Hepatocyte (in vitro differentiated cells): ENCODE measurements around the gene TNFRSF17. TPM values are rescaled to one million over a fixed set of nuclear protein-coding genes. Genes with fewer than 3 reads are reported as not detected.
A peak's percentile ranks its signal among the peaks of the same experiment; 100 is the strongest.

Source experiments
- DNase-seq: peaks from one replicate; pipeline ENCODE4 v3.0.0-alpha.2; 2016; ENCODE audit warnings: low spot score
- H2AFZ ChIP-seq: fragments of 200-600 bp; sonication (generic); 2 replicates; pipeline ENCODE4 v1.6.0; 2016; ENCODE audit warnings: antibody characterized with exemption, mild to moderate bottlenecking
- H3K27ac ChIP-seq: fragments of 200-600 bp; sonication (generic); 2 replicates; pipeline ENCODE4 v1.5.1; 2016; ENCODE audit warnings: mild to moderate bottlenecking
- H3K27me3 ChIP-seq: fragments of 200-600 bp; sonication (generic); 2 replicates; pipeline ENCODE4 v1.6.1; 2016
- H3K36me3 ChIP-seq: fragments of 200-600 bp; sonication (generic); replicated peaks from 2 replicates; pipeline ENCODE4 v1.5.1; 2016; ENCODE audit warnings: low read depth; ENCODE audit not compliant: insufficient read depth
- H3K4me1 ChIP-seq: fragments of 200-600 bp; sonication (generic); 2 replicates; pipeline ENCODE4 v1.5.1; 2016; ENCODE audit warnings: mild to moderate bottlenecking, moderate library complexity; ENCODE audit not compliant: insufficient read depth
- H3K4me2 ChIP-seq: fragments of 200-600 bp; sonication (generic); 2 replicates; pipeline ENCODE4 v1.6.0; 2016
- H3K4me3 ChIP-seq: fragments of 200-600 bp; sonication (generic); 2 replicates; pipeline ENCODE4 v1.5.1; 2016; ENCODE audit warnings: mild to moderate bottlenecking
- H3K79me2 ChIP-seq: fragments of 200-600 bp; sonication (generic); 2 replicates; pipeline ENCODE4 v1.6.0; 2017; ENCODE audit warnings: mild to moderate bottlenecking
- H3K9me2 ChIP-seq: fragments of 200-600 bp; sonication (generic); replicated peaks from 2 replicates; pipeline ENCODE4 v1.6.0; 2017; ENCODE audit warnings: mild to moderate bottlenecking; ENCODE audit not compliant: insufficient read depth
- H3K9me3 ChIP-seq: fragments of 200-600 bp; sonication (generic); 2 replicates; pipeline ENCODE4 v1.5.1; 2016; ENCODE audit warnings: low read depth, mild to moderate bottlenecking
- H4K20me1 ChIP-seq: fragments of 200-600 bp; sonication (generic); 2 replicates; pipeline ENCODE4 v1.6.0; 2016; ENCODE audit warnings: mild to moderate bottlenecking; ENCODE audit not compliant: insufficient read depth, poor library complexity, severe bottlenecking
- EZH2 ChIP-seq: fragments of 200-600 bp; sonication (generic); IDR thresholded peaks from 2 replicates; pipeline ENCODE4 v1.6.1; 2016; ENCODE audit warnings: antibody characterized with exemption, mild to moderate bottlenecking, borderline replicate concordance
- EZH2phosphoT487 ChIP-seq: fragments of 200-600 bp; sonication (generic); IDR thresholded peaks from one replicate; pipeline ENCODE4 v1.6.1; 2018; ENCODE audit warnings: antibody characterized with exemption, mild to moderate bottlenecking, low read depth, moderate library complexity; ENCODE audit not compliant: unreplicated experiment, severe bottlenecking
- WGBS: methylation state at CpG from one replicate; pipeline ENCODE4 v1.1.6; 2016; ENCODE audit warnings: low lambda C conversion rate; ENCODE audit errors: missing lambda C conversion rate; 5-methylcytosine and 5-hydroxymethylcytosine counted together
- polyA plus RNA-seq: library from polyadenylated mRNA; unstranded; fragments of >200 nt; fragmentation: Nextera tagmentation; extraction: Ambion mirVana; gene quantifications from 2 replicates; pipeline ENCODE4 v1.2.1, GENCODE V29; 2016
- total RNA-seq: library from RNA; depleted of rRNA; stranded (reverse); fragments of >200 nt; gene quantifications from 2 replicates; pipeline ENCODE4 v1.2.3, GENCODE V29; 2014
- TF ChIP-seq, protein P1 (sequence below): fragments of 200-600 bp; sonication (generic); IDR thresholded peaks from 2 replicates; pipeline ENCODE4 v1.5.1; 2016; ENCODE audit warnings: antibody characterized with exemption, mild to moderate bottlenecking; ENCODE audit not compliant: poor library complexity

Gene TNFRSF17
- total and polyA plus RNA-seq, 2 experiments from 2014 or later: not detected

DNA sequence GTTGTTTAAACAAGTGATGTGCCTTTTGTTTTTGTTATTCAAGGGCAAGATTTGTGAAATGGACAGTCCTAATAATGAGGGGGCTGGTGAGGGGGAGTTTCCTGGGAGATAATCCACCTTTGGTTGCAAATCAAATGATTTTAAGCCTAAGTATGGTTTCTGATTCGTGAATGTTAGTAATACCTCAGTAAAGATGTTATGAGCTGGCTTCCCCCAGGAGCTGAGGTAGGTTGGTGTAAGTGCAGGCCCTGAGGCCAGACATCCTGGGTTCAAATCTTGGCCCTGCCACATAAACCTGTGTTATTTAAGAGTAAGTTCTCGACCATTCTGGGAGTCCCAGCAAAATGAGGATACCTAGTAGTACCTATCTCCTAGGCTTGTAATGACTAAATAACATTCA is 13.1 kb downstream of the TNFRSF17 start:
- Histone ChIP-seq H3K4me3 (peak overlapping the region; percentile 86), H3K4me1 (peaks cover 4% of the 10 kb centered on the region), H4K20me1 (no peaks in the 10 kb centered on the region), H3K27me3 (no peaks in the 10 kb centered on the region), H3K27ac (peak overlapping the region; percentile 37), H3K36me3 (no peaks in the 10 kb centered on the region), H3K79me2 (peaks cover 48% of the 10 kb centered on the region), H3K4me2 (peak overlapping the region; percentile 99), H3K9me2 (no peaks in the 10 kb centered on the region), H2AFZ (no peak overlapping the region), H3K9me3 (no peaks in the 10 kb centered on the region)
- DNase-seq: no peak
- TF ChIP-seq, protein P1, sequence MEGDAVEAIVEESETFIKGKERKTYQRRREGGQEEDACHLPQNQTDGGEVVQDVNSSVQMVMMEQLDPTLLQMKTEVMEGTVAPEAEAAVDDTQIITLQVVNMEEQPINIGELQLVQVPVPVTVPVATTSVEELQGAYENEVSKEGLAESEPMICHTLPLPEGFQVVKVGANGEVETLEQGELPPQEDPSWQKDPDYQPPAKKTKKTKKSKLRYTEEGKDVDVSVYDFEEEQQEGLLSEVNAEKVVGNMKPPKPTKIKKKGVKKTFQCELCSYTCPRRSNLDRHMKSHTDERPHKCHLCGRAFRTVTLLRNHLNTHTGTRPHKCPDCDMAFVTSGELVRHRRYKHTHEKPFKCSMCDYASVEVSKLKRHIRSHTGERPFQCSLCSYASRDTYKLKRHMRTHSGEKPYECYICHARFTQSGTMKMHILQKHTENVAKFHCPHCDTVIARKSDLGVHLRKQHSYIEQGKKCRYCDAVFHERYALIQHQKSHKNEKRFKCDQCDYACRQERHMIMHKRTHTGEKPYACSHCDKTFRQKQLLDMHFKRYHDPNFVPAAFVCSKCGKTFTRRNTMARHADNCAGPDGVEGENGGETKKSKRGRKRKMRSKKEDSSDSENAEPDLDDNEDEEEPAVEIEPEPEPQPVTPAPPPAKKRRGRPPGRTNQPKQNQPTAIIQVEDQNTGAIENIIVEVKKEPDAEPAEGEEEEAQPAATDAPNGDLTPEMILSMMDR: no peak
- TF ChIP-seq EZH2 (no peak), EZH2phosphoT487 (no peak)
- 92% methylated on average over 2 of the region's 2 CpGs for WGBS

DNA sequence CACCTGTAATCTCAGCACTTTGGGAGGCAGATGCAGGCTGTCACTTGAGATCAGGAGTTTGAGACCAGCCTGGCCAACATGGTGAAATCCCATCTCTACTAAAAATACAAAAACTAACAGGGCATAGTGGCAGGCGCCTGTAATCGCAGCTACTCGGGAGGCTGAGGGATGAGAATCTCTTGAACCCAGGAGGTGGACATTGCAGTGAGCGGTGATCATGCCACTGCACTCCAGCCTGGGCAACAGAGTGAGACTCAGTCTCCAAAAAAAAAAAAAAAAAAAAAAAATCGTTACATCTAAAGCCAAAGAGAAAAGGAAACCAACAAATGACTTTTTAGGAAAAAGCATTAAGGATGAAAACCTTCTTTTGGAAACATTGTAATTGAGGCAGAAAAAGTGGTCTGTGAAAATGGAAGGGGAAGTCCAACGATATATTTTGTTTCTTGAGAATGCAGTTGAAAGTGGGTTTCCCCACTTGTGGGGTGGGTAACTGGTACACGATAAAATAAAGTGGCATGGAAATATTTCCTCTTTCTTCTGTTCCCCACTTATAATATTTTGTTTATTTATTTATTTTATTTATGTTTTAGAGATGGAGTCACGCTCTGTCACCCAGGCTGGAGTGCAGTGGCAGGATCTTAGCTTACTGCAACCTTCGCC is 14.1 kb downstream of the TNFRSF17 start:
- Histone ChIP-seq H3K4me1 (peaks cover 4% of the 10 kb centered on the region), H3K4me2 (no peak overlapping the region), H3K27ac (no peak overlapping the region), H3K9me2 (no peaks in the 10 kb centered on the region), H3K4me3 (no peak overlapping the region), H3K9me3 (no peaks in the 10 kb centered on the region), H3K36me3 (no peaks in the 10 kb centered on the region), H4K20me1 (no peaks in the 10 kb centered on the region), H3K79me2 (peaks cover 55% of the 10 kb centered on the region), H3K27me3 (no peaks in the 10 kb centered on the region), H2AFZ (no peak overlapping the region)
- DNase-seq: no peak
- WGBS: 87% methylated on average over 9 of the region's 9 CpGs
- TF ChIP-seq EZH2phosphoT487 (no peak), EZH2 (no peak)
- TF ChIP-seq, protein P1: no peak

DNA sequence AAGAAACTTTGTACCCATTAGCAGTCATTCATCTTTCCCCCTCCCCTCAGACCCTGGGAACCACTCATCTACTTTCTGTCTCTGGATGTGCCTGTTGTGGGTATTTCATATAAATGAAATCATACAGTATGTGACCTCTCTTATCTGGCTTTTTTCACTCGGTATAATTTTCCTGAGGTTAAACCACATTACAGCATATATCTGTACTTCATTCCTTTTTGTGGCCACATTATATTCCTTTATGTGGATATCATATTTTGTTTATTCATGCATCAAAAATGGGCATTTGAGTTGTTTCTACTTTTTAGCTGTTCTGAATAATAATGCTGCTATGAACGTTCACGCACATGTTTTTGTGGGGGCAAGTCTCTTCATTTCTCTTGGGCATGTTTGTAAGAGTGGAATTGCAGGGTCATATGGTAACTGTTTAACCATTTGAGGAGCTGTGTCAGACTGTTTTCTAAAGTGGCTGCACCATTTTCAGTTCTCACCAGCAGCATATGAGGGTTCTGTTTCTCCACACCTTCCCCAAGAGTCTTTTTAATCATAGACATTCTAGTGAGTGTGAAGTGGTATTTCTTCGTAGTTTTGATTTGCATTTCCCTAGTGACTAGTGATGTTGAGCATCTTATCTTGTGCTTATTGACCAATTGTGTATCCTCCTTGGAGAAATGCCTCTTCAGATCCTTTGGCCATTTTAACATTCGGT is 15.3 kb downstream of the TNFRSF17 start:
- no peak overlapping the region for H3K4me2 ChIP-seq
- no peak for DNase-seq
- H3K27me3 ChIP-seq: no peaks in the 10 kb centered on the region
- no peaks in the 10 kb centered on the region for H3K36me3 ChIP-seq
- H2AFZ ChIP-seq: no peak overlapping the region
- TF ChIP-seq, protein P1: no peak
- no peak for TF ChIP-seq EZH2phosphoT487
- TF ChIP-seq EZH2: no peak
- H4K20me1 ChIP-seq: no peaks in the 10 kb centered on the region
- no peaks in the 10 kb centered on the region for H3K9me2 ChIP-seq
- no peaks in the 10 kb centered on the region for H3K9me3 ChIP-seq
- H3K79me2 ChIP-seq: peaks cover 62% of the 10 kb centered on the region
- WGBS: 87% methylated on average over 5 of the region's 5 CpGs
- peaks cover 4% of the 10 kb centered on the region for H3K4me1 ChIP-seq
- H3K27ac ChIP-seq: no peak overlapping the region
- no peak overlapping the region for H3K4me3 ChIP-seq
